EL (cell line): ENCODE results near the gene KRT85.
"Not testable (repeated sequence)": the region's sequence is repeated elsewhere in the genome, so short reads cannot be mapped to it uniquely, and the experiment has no call there.

Source experiments
- DNase-seq: peaks from one replicate; pipeline ENCODE4 v3.0.0-alpha.2; 2016

Gene KRT85

GRCh38 chr12:52323001-52323400 lies 44.3 kb downstream of the KRT85 start:
- DNase-seq = no peak

- DNase-seq = no peak
Observed at GRCh38 chr12:52322069-52322468, 45.2 kb downstream of the KRT85 start.

DNA sequence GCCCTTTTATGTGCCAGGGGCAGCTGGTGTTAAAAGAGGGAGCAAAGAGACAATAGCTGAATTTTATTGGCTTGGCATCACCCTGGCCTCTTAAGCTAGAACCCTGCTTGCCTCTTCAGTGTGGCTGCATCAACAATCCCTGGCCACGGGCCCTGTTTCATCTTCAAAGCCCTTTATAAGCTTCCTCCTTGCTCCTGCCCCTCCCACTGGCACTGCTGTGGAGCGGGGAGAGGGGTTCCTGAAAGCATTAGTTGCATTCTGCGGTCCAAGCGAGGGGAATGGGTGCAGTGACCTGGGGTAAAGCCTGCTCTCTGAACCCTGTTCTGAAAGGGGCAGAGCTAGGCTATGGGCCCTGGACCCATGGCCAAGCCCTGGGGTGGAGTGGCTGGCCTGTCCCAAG lies 45.9 kb downstream of the KRT85 start:
- DNase-seq = no peak

GRCh38 chr12:52320784-52321400 lies 46.4 kb downstream of the KRT85 start, which contains the start of gene KRT83:
KRT83 (minus strand) TSS chr12:52321398; CDS start chr12:52321335, 63 bp downstream.
- DNase-seq = no peak

DNA sequence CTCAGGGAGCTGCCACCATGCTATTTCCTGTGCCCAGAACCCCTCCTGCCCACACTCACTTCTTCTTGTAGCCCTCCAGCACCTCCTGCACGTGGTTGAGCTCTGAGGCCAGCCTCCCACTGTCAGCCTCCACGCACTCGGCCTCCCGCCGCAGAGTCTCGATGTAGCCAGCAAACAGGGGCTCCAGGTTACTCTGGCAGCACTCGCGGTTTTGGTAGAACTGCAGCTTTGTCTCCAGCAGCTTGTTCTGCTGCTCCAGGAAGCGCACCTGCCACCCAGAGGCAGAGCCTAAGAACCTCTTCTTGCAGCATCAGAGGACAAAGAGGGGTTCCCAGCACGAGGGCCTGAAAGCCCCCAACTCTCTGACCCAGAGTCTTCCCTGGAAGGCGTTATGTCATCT lies 48.2 kb downstream of the KRT85 start:
- DNase-seq = no peak

DNA sequence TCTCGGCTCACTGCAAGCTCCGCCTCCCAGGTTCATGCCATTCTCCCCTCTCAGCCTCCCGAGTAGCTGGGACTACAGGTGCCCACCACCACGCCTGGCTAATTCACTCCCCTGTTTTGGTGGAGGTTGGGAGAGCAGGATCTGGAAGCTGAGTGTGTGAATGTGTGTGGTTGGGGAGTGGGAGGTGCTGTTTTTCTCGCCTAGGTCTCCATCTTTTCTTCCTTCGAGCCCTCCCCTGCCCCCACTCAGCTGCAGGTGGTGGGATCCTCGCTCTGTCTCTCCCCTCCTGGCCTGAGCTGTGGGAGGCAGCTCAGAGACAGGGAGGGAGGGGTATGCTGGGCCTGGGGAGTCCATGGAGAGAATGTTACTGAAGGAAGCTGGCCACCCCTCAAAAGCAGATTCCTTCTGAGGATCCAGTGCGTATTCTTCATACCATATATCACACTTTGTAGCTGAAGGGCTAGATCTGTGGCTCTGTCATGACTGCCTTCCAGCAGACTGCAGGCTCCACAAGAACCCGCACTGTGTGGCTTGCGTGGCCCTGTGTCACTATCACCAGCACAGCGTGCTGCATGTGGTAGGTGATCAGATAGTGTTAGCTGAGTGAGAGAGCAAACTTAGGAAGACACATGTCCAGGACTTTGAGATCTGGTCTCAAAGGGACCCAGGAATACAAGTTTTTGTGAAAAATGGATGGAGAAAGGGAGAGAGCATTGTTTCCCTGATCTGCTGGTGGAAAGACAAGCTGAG lies 48.9 kb downstream of the KRT85 start:
- DNase-seq = no peak

GRCh38 chr12:52317468-52318052 lies 49.7 kb downstream of the KRT85 start:
- no peak for DNase-seq

DNA sequence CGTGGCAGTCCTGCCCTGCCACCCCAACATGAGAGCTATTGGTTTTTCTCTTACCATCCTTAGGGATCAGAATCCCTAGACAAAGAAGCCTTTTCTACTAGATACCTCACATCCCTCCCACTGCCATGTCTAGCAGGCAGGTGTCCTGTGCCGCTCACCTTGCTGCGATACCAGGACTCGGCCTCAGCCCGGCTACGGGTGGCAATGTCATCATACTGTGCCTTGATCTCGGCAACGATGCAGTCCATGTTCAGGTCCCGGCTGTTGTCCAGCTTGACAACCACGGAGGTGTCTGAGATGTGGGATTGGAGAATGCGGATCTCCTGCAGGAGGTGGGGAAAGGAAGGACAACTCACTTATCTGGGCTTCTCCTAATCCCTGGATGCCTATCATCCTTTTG lies 50.6 kb downstream of the KRT85 start:
- no peak for DNase-seq

DNA sequence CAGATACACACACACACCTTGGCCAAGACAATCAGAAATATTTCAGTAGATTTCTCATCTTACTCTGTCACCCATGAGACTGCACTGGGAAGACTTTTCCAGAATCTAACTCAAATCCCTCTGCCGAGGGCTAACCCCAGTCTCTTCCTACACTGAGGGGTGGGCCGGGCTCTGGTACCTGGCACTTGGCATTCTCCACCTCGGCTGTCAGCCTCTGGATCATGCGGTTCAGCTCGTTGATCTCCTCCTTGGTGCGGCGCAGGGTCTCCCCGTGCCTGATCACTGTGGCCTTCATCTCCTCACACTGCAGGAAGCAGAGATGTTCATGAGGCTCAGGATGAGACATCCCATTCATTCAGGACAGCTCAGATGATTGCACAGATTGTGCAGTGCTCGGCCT lies 51.0 kb downstream of the KRT85 start:
- DNase-seq = no peak

DNA sequence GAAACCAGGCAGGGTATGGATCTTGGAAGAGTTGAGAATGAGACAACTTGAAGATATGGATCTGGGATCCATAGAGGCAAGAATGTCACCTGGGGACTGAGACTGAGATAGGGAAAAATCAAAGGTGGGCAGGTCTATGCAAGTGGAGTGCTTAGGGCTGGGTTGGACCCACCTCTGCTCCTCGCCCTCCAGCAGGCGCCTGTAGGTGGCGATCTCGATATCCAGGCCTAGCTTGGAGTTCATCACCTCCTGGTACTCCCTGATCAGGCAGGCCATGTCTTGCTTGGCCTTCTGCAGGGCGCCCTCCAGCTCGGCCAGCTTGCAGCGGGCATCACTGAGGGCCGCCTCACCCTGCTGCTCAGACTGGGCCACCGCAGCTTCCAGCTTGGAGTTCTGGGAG lies 51.6 kb downstream of the KRT85 start:
- not testable (repeated sequence) for DNase-seq

DNA sequence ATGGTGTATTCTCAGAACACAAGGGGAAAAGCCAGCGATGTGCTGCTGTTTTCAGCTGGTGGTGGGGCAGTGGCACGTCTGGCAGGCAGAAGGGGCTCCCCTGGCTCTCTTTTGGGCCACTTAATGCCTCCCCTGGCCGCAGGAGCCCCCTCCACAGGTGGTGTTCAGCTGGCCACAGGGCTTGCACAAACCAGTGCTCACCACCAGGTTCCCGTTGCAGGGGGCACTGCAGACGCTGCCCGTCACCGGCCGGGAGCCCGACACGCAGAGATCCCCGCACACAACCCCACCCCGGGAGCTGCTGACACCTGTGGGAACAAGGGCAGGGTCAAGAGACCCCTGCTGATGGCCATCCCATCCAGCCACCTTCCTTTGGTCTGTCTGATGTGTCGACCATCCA lies 52.8 kb downstream of the KRT85 start:
- DNase-seq = no peak

GRCh38 chr12:52313926-52314325 lies 53.4 kb downstream of the KRT85 start:
- DNase-seq = no peak

- no peak for DNase-seq
Observed at GRCh38 chr12:52313461-52313860, 53.8 kb downstream of the KRT85 start.

- no peak for DNase-seq
Observed at GRCh38 chr12:52312086-52312485, 55.2 kb downstream of the KRT85 start.

DNA sequence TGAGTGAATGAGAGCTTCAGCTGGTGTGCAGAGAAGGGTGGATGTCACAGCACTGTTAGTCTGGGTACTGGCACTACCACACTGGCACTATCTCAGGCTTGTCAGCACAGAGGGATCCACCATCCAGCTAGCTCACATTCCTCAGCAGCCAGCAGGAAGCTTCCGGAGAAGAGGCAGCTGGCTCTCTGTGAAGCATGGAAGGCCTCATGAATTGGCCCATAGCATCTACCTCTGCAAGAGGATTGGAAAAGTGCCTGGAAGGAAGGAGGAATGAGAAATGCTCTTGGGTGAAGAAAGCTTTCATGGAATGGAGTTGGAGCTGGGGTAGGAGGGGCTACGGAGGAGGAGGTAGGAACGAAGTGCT lies 56.0 kb downstream of the KRT85 start:
- DNase-seq = peak; percentile 18

DNA sequence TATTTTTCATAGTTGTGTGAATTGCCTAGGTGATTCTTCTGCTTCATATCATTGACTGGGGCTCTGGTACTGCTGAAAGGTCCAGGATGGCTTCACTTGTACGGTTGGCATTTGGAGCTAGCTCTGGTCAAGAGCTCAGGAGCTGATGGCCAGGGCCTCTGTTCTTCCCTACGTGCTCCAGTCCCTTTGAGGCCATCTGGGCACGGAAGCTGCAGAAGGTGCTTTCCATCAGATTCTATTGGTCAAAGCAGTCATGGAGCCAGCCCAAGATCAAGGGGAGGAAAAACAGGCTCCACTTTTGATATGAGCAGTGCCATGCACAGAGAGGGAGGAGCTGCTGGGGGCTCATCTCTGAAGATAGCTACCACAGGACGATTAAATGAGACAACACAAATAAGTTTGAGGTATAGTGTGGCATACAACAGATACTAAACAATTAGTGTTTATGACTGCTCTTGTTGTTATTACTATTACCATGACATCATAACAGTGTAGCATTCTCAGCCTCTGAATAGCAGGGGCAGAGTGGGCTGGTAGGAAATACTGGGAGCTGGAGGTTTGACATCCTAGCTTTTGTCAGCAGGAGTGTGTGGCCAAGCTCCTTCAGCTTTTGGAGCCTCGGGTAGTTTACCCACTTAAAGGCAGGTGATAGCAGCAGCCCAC lies 56.5 kb downstream of the KRT85 start:
- DNase-seq = peak; percentile 45
